Peyer's patch (tissue), 4 donors: ENCODE measurements around the gene SMYD4.

ENCODE experiments used
- CTCF ChIP-seq, 6 experiments: fragments of 450-650 bp in 4 of 6; fragments of 200-600 bp in 2 of 6; sonication (generic) in 1 of 6; IDR thresholded peaks; one replicate each; pipeline ENCODE4 v1.5.1; 2017 to 2019; ENCODE audit warnings: antibody characterized with exemption in 6 of 6, mild to moderate bottlenecking in 3 of 6, moderate library complexity in 1 of 6
- POLR2A ChIP-seq, 2 donors: fragments of 450-650 bp; IDR thresholded peaks; one replicate each; pipeline ENCODE4 v1.5.1; 2017; ENCODE audit warnings: antibody characterized with exemption in 2 of 2, mild to moderate bottlenecking in 2 of 2, moderate library complexity in 2 of 2

DNA sequence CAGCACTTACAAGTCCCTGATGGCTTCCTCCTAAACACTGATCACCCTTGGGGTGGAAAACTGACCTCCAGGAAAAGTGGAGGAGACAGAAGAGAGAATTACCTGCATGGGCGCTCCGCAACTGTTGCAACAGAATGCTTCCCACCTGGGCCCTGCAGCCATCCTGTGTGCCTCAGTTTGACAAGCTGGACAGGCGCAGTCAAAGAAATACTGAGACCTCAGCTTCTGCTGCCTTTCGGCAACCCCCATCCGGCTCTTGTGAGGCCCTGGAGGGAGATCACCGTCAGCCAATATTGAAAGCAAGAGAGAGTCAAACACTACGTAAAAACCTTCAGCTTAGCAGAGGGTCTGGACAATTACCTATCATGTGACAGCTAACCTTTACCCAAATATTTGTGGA lies 43.0 kb downstream of the SMYD4 start:
- TF ChIP-seq POLR2A (IDR thresholded peaks at IDR 0.05): no peak
- no peak for TF ChIP-seq CTCF (IDR thresholded peaks at IDR 0.05)
